ENCODE measurements around the gene THSD4. TPM values are rescaled to one million over a fixed set of nuclear protein-coding genes. Genes with fewer than 3 reads are reported as not detected.

THSD4 gene
- polyA plus RNA-seq, 2 of the 4 experiments (the other 2 are of a cell fraction), result 15.8 to 40.7 TPM

DNA sequence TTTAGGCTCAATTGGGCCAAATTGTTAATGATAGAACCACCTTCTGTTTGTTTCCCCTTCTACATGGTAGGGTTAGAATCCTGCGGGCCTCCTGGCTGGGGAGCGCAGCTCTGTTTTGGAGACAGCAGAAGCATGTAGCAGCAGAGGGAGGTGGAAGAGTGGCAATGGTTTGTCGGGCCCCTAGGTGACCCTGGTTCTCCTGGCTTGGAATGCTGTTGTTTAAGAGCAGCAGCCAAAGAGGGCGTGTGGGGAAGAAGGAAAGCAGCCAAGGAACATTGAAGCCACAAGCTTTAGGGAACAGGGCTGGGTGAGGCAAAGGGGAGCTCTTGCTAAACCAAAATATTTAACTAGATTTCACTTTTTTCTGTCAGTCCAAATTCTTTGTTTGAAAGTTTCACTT is 481.4 kb downstream of the THSD4 start:
- DNase-seq (ENCODE audit: low read depth in 1 of 2, low spot score in 1 of 2) (peak in 1 of 2 experiments; percentile 19), FAIRE-seq (no peak), ATAC-seq (no peak)
- TF ChIP-seq RAD21 (conservative IDR thresholded peaks at IDR 0.05 in 1 of 2, IDR thresholded peaks at IDR 0.05 in 1 of 2) (no peak), TFCP2L1 (CRISPR knock-in tag; IDR thresholded peaks at IDR 0.05) (no peak), CBX8 (IDR thresholded peaks at IDR 0.05) (no peak), RCOR1 (IDR thresholded peaks at IDR 0.05; ENCODE audit: low read depth, low read length) (no peak), MYC (IDR thresholded peaks at IDR 0.05; ENCODE audit: borderline replicate concordance, low read length) (no peak), RFX5 (IDR thresholded peaks at IDR 0.05) (no peak), KDM1A (IDR thresholded peaks at IDR 0.05; ENCODE audit: low read depth) (no peak), ZSCAN20 (CRISPR knock-in tag; IDR thresholded peaks at IDR 0.05) (no peak), HOXB5 (CRISPR knock-in tag; IDR thresholded peaks at IDR 0.05) (no peak)
- ChIA-PET CTCF (interaction anchor here (1.0 to 2.5 kb wide), 5 partner anchors 11 to 25 kb away, joined by 3 to 7 read pairs (median 3); no protein-coding TSS in a partner anchor), POLR2A (no interaction called here)
- H3K9me3 ChIP-seq, result no peaks in the 10 kb centered on the region
- H3K4me3 ChIP-seq, result no peak overlapping the region
- peaks cover 41% of the 10 kb centered on the region for H3K4me1 ChIP-seq
- 0 out of 6 replicates have a peak overlapping the region, but pooled peaks of 1 of the 2 experiments have one; percentile 16 for H3K27ac ChIP-seq
- 45% methylated on average over 4 of the region's 4 CpGs for WGBS (ENCODE audit: missing lambda C conversion rate)
- peak overlapping the region; percentile 12; the same call in 2 of the 3 replicates for H3K4me2 ChIP-seq

DNA sequence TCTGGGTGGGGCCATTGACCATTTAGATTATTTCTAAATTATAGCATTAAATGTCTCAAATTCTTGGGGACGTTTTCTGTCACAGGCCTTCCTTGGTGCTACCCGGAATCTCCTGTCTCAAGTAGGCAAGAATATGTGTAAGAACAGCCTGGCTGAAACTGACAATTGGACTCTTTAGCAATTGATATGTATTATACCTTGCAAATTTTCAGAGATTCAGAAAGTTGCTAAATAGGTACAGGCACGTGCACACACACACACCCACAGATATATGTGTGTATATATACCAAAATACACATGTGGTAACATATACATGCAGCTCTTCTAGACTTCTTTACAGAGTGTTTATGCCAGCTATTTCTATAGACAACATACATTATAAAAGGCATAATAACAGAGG is 481.9 kb downstream of the THSD4 start:
- ATAC-seq, result no peak
- no peak overlapping the region for H3K27ac ChIP-seq

More for the DNA sequence above, 481.9 kb downstream of the THSD4 start:
- ChIA-PET CTCF (interaction anchor here (1.0 to 2.5 kb wide), 5 partner anchors 11 to 25 kb away, joined by 3 to 7 read pairs (median 3); no protein-coding TSS in a partner anchor), POLR2A (no interaction called here)
- FAIRE-seq, result no peak
- Histone ChIP-seq H3K4me3 (no peak overlapping the region), H3K4me2 (peak overlapping the region; percentile 12; the same call in 2 of the 3 replicates), H3K9me3 (no peaks in the 10 kb centered on the region), H3K4me1 (peaks cover 41% of the 10 kb centered on the region)
- WGBS (ENCODE audit: missing lambda C conversion rate), result 74% methylated on average over 3 of the region's 3 CpGs
- TF ChIP-seq ZFP36 (IDR thresholded peaks at IDR 0.05; ENCODE audit: borderline replicate concordance, partially characterized antibody), result no peak
- TF ChIP-seq, protein P1, sequence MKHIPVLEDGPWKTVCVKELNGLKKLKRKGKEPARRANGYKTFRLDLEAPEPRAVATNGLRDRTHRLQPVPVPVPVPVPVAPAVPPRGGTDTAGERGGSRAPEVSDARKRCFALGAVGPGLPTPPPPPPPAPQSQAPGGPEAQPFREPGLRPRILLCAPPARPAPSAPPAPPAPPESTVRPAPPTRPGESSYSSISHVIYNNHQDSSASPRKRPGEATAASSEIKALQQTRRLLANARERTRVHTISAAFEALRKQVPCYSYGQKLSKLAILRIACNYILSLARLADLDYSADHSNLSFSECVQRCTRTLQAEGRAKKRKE (CRISPR knock-in tag; IDR thresholded peaks at IDR 0.05; ENCODE audit: low read depth), result no peak
- no peak for TF ChIP-seq HEYL (CRISPR knock-in tag; IDR thresholded peaks at IDR 0.05)
- no peak for TF ChIP-seq HOXA7 (CRISPR knock-in tag; IDR thresholded peaks at IDR 0.05)
- TF ChIP-seq, protein P2, sequence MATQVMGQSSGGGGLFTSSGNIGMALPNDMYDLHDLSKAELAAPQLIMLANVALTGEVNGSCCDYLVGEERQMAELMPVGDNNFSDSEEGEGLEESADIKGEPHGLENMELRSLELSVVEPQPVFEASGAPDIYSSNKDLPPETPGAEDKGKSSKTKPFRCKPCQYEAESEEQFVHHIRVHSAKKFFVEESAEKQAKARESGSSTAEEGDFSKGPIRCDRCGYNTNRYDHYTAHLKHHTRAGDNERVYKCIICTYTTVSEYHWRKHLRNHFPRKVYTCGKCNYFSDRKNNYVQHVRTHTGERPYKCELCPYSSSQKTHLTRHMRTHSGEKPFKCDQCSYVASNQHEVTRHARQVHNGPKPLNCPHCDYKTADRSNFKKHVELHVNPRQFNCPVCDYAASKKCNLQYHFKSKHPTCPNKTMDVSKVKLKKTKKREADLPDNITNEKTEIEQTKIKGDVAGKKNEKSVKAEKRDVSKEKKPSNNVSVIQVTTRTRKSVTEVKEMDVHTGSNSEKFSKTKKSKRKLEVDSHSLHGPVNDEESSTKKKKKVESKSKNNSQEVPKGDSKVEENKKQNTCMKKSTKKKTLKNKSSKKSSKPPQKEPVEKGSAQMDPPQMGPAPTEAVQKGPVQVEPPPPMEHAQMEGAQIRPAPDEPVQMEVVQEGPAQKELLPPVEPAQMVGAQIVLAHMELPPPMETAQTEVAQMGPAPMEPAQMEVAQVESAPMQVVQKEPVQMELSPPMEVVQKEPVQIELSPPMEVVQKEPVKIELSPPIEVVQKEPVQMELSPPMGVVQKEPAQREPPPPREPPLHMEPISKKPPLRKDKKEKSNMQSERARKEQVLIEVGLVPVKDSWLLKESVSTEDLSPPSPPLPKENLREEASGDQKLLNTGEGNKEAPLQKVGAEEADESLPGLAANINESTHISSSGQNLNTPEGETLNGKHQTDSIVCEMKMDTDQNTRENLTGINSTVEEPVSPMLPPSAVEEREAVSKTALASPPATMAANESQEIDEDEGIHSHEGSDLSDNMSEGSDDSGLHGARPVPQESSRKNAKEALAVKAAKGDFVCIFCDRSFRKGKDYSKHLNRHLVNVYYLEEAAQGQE (IDR thresholded peaks at IDR 0.05), result no peak
- TF ChIP-seq, protein P3, sequence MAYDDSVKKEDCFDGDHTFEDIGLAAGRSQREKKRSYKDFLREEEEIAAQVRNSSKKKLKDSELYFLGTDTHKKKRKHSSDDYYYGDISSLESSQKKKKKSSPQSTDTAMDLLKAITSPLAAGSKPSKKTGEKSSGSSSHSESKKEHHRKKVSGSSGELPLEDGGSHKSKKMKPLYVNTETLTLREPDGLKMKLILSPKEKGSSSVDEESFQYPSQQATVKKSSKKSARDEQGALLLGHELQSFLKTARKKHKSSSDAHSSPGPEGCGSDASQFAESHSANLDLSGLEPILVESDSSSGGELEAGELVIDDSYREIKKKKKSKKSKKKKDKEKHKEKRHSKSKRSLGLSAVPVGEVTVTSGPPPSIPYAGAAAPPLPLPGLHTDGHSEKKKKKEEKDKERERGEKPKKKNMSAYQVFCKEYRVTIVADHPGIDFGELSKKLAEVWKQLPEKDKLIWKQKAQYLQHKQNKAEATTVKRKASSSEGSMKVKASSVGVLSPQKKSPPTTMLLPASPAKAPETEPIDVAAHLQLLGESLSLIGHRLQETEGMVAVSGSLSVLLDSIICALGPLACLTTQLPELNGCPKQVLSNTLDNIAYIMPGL (CRISPR knock-in tag; IDR thresholded peaks at IDR 0.05; ENCODE audit: borderline replicate concordance), result no peak
- no peak for TF ChIP-seq KDM5A (IDR thresholded peaks at IDR 0.05)
- TF ChIP-seq ZC3H11A (IDR thresholded peaks at IDR 0.05), result no peak
- DNase-seq (ENCODE audit: low read depth in 1 of 2, low spot score in 1 of 2), result no peak

All from A549 (cell line).